ENCODE results near the gene PTPRK.
"Not testable (repeated sequence)": the region's sequence is repeated elsewhere in the genome, so short reads cannot be mapped to it uniquely, and the experiment has no call there.

Gene PTPRK

DNA sequence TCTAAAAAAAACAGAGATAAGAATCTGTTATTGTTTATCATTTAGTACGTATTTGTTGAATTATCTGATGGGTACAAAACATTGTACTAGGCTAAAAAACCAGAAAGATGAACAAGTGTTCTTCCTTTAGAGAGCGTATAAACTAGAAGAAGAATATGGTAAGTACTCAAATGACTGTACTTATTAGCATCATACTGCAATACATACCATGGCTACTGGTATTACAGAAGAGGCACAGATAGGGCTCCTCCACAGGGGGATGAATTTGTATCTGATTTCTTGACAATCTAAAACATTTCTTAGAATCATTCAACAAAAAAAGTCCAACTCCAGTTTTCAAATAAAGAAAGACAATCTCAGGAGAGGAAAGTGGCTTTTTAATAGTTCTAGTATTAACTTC, 501.6 kb downstream of the PTPRK start:
- DNase-seq (ENCODE audit: low read depth in 2 of 2) = no peak

GRCh38 chr6:128017288-128017687, 503.1 kb downstream of the PTPRK start:
- no peak for DNase-seq (ENCODE audit: low read depth in 2 of 2)

GRCh38 chr6:128007658-128008057, 512.7 kb downstream of the PTPRK start:
- no peak for DNase-seq (ENCODE audit: low read depth in 2 of 2)

DNA sequence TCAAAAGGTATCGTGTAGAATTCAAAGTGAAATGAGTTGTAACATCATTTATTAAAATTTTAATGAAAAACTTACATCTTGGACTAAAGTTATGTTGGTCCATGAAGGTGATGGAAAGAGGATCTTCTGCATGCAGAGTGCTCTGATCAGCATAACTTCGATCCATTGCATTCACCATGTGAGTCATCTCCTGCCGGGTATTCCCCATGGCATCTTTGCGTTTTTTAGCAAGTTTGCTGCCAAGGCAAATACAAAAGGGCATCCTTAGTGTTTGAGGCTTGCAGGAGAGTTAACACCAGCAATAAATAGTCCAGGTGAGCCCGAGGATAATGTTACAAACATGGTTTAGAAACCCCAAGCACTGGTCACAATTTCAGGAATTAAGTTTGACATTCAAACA, 515.4 kb downstream of the PTPRK start:
- no peak for DNase-seq (ENCODE audit: low read depth in 2 of 2)

DNA sequence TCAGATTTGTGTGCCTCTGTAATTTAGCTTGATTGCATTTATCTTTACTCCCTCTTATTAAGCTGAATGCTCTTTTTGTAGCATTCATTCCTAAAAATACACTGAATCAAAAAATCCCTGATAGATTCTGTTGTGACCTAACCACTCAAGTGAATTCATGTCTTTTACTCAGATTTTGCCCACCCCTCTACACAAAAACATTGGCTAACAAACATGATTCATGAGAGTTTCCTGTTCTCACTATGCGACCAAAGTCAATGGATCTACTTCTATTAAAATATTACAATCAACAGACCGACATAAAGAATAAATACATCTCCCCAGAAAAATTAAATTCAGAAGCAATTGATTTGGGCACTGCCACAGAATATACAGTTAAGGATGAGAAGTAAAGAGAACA, 520.0 kb downstream of the PTPRK start:
- DNase-seq (ENCODE audit: low read depth in 2 of 2) = no peak

DNA sequence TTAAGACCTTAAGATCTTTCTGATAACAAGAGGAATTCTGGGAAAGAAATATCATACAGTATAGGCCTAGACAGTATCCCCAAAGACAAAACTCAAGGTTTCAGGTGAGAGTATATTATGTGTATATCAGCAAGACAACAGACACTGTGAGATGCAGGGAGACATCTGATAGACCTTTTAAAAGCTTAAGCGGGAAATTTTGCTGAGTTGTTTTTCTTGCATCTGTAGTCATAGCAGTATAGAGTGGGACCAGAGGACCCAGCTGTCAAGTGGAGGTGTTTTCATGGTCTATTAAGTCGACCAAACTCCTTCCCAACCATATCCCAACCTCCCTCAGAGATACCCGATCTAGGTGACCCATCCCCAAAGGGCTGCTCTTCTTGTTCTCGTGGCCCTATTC, 521.4 kb downstream of the PTPRK start:
- DNase-seq (ENCODE audit: low read depth in 2 of 2) = no peak

GRCh38 chr6:127997496-127998164, 522.8 kb downstream of the PTPRK start:
- no peak for DNase-seq (ENCODE audit: low read depth in 2 of 2)

DNA sequence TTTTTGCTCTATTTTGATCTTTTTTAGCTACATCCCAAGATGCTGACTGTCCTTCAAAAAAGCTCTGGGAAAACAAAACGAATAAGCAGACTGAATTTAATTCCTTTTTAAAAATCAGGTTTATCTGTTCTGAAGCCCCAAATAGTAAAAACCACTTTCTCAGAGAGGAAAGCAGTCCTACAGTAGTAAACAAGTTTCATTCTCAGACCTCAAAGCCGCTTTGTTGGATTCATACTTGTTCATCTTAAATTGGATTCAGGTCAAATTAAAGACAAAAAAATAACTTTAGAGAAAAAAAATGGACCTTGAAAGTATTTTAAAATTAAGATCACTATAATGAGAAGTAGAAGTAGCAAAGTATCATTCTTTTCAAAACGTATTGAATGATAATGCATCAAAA, 523.5 kb downstream of the PTPRK start:
- DNase-seq (ENCODE audit: low read depth in 2 of 2) = no peak

DNA sequence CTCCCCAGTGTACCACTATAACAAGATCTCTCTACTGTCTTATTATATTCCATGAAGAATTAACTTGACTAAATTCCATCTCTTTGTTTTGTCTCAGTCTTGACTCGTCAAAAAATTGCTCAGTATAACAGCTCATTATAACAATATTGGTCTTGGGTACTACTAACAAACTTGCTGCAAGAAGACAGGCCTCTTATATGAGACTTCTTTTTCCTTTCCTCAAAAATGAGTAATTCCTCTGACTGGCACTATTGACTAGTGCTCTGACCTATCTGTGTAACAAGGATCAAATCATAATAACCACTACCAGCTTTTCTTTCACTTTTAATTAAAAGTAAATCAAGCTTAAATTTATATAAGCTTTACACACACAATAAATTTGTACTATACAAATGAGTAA, 528.3 kb downstream of the PTPRK start:
- no peak for DNase-seq (ENCODE audit: low read depth in 2 of 2)

DNA sequence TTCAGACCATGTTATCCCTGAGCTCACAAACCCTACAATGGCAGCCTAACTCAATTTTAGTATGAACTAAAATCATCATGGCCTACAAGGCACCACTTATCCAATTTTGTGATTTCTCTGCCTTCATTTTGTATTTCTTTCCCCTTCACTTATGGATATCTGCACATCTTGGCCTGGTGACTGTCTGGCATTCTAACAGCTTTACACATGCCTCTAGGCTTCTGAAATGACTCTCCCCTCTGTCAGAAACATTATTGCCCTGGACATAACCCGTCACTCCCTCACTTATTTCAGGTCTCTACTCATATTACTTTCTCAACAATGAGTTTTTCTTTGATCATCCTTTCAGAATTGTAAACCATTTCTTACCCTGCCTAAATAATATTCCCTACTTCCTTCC, 530.3 kb downstream of the PTPRK start:
- DNase-seq (ENCODE audit: low read depth in 2 of 2) = no peak

DNA sequence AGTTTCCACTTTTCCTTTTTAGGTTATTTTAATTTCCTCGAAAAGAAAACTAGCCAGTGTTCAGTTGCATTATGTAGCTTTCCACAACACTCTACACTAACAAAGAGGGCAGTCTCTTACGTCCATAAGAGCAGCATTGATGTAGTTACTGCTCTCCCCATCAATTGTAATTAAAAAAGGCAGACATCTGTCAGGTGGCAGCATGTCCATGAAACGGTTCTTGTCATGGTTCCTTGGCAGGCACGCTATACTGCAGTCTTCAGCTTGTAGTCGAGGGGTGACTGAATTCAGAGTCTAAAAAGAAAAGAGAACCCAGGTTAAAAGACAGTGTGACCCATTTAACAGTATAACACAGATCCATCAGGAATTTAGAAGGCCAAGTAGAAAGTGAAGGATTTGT, 539.4 kb downstream of the PTPRK start:
- DNase-seq (ENCODE audit: low read depth in 2 of 2) = no peak

DNA sequence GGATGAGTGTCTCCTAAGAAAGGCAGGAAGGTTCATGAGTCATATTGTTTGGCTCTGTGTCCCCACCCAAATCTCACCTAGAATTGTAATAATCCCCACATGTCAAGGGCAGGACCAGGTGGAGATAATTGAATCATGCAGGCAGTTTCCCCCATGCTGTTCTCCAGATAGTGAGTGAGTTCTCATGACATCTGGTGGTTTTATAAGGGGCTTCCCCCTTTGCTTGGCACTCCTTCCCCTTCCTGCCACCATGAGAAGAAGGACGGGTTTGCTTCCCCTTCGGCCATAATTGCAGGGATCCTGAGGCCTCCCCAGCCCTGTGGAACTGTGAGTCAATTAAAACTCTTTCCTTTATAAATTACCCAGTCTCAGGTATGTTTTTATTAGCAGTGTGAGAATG, 542.2 kb downstream of the PTPRK start:
- DNase-seq (ENCODE audit: low read depth in 2 of 2) = not testable (repeated sequence)

DNA sequence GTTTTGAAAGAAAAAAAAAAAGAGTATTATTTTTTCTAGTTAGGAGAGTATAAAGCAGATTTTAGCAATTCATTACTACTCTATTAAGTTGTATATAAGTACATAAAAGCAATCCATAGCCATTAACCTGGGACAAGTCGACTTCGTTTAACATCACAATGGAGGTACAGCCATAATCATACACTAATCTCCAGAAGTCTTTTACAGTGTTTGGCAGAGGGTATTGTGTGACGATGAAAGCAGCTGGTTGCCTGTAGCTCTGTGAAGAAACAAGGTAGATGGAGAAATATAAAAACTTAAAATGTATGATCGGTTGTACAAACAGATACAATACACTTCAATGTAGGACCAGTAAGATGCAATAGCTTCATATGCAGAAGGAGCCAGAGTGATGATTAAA, 543.6 kb downstream of the PTPRK start:
- DNase-seq (ENCODE audit: low read depth in 2 of 2) = no peak

DNA sequence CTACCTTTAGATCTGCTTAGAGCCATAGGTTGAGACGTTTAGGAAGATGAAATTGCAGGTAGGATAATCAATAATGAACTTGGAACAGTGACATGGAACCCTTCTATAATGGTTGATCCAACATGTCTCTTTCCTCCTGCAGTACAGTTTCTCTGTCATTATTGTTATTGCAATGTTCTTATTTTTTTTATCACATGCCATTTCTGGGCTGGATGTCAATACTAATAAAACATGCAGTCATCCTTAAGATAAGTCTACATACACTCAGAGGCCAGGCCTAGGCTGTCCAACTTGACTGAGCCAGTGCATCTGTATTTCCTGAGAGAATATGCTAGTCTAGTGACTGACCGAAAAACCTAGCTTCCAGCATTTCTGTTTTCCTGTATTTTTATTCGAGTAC, 544.3 kb downstream of the PTPRK start:
- no peak for DNase-seq (ENCODE audit: low read depth in 2 of 2)

GRCh38 chr6:127972815-127973214, 547.6 kb downstream of the PTPRK start:
- no peak for DNase-seq (ENCODE audit: low read depth in 2 of 2)

GRCh38 chr6:127971945-127972391, 548.4 kb downstream of the PTPRK start:
- no peak for DNase-seq (ENCODE audit: low read depth in 2 of 2)

- DNase-seq (ENCODE audit: low read depth in 2 of 2) = no peak
Observed at GRCh38 chr6:127971386-127971785, 549.0 kb downstream of the PTPRK start.

DNA sequence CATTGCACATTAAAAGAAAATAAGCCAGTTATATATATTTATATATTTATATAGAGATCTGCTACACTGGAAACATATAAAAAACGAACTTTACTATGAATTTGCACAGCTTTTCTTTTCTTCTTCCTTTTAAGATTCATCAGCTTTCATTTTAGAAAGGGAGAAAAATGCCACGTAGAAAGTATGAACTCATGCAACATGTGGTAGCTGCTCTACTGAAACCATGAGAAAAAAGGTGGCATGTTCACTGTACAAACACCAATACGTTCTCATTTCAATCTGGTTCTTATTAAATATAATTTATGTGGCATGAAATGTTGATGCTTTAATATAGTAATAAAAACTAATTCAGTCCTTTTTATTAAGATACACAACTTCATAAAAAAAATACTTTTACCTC, 550.7 kb downstream of the PTPRK start:
- no peak for DNase-seq (ENCODE audit: low read depth in 2 of 2)

DNA sequence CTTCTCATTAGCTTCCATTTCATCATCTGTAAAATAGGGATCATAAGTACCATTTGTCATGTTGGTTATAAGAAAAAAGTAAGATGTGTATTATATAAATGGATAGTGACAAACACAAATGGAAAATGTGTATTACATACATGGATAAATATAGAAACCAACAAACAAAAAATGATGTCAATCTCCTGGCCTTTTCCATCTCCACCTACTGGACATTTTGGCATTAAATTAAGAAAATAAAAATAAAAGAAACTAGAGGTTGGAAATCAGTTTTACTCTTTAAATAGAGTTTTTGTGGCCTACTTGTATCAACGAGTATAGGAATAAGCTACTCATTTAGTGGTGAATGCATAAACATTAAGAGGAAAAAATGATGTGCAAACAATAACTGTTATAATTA, 552.0 kb downstream of the PTPRK start:
- no peak for DNase-seq (ENCODE audit: low read depth in 2 of 2)

DNA sequence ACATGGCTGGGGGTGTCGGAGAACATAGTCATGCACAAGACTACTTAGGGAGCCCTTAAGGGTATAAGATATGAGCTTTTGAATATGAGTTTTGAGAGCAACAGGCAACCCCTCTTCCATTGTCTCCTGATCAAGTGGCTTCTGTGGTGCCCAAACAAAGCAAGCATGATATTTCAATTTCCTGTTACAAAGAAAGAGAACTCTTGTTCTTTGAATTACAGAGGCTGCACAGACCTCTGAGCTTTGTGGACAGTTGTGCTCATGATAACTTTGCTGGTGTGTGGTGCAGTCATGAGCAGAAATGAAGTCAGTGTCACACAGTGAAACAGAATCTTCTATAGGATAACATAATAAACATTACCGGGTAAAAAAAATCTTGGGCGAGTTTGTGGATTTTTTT, 552.7 kb downstream of the PTPRK start:
- DNase-seq (ENCODE audit: low read depth in 2 of 2) = no peak

- no peak for DNase-seq (ENCODE audit: low read depth in 2 of 2)
Observed at GRCh38 chr6:127966616-127967015, 553.8 kb downstream of the PTPRK start.

DNA sequence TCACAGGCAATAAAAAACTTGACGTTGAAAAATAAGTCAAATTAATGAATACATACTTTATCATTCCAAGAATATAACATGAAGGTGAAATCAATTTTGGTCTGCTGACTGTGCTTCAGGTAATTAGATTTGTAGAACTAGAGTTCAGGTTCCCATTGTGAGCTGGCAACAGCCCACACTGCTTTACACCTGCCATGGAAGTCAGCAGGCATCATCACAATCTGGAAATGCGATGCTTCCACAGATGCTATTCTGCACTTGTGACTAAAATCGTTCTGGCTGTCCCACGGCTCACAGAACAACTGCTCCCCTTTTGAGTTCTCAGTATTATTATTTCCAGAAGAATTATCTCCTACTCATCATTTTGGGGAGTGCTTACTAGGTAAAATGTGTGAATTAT, 556.9 kb downstream of the PTPRK start:
- DNase-seq (ENCODE audit: low read depth in 2 of 2) = no peak

DNA sequence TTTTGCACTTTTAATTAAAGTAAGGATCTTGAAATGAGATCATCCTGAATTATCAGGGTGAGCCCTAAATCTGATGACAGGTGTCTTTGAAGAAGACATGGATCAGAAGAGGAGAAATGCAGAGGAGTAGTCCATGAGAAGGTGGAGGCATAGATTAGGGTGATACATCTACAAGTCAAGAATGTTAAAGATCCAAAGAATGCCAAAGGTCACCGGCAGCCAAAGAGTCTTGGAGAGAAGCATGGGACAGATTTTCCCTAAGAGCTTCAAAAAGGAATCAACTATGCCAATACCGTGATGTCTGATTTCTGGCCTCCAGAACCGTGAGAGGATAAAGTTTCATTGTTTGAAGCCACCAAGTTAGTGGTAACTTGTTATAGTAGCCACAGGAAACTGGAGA, 560.5 kb downstream of the PTPRK start:
- no peak for DNase-seq (ENCODE audit: low read depth in 2 of 2)

DNA sequence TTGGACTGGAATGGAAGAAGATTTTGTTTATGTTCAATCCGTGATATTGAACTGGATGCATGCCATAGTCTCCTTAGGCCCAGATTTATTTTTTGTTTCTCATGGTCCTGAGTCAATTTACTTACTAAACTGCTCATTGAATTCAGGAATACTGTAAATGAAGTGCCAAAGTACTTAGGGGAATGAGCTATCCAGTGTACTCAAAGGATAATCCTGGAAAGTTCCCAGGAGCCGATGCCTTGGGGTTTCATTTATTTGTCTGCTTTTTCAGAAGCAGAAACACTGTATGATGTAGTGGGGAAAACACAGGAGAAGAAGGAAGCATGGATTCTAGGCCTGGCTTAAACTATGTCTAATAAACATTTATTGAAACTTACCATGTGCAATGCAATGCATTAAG, 563.4 kb downstream of the PTPRK start:
- no peak for DNase-seq (ENCODE audit: low read depth in 2 of 2)

Measured in stimulated activated CD8-positive, alpha-beta memory T cell treated with anti-CD3 and anti-CD28 coated beads, Interleukin-7, amount 100 ng/mL, for 1 hour (primary cell).